Sigmoid colon (tissue), 4 donors: Measurements from ENCODE around the gene DACH1.

ENCODE experiments used
- CTCF ChIP-seq, 4 experiments: fragments of 450-650 bp in 3 of 4; fragments of 200-600 bp in 1 of 4; IDR thresholded peaks; one replicate each; pipeline ENCODE4 v1.5.1; 2016 to 2019; ENCODE audit warnings: antibody characterized with exemption in 4 of 4, mild to moderate bottlenecking in 3 of 4, moderate library complexity in 2 of 4
- POLR2AphosphoS5 ChIP-seq, 4 donors: sonication (generic); formaldehyde crosslinking; IDR thresholded peaks; one replicate each; pipeline ENCODE4 v1.6.1; 2017; ENCODE audit warnings: antibody characterized with exemption in 4 of 4

DNA sequence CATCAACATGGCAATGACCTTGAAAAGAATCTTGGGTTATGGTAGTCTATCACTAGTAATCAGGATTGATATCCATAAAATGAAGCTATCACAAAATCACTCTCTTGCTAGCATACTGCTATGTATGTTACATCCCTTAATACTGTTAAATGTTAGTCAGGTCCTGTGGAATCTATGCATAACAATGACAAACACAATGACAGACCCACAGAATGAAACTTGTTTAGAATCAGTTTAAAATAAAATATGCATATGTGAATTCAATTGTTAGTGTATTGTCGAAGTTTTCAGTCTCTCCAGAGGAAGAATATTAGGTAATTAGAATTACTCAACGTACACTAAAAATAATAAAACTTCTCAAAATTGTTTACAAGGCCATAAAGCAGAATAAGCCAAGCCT, 137.6 kb downstream of the DACH1 start:
- TF ChIP-seq CTCF (IDR thresholded peaks at IDR 0.05) = no peak
- TF ChIP-seq POLR2AphosphoS5 (IDR thresholded peaks at IDR 0.05) = no peak
